ENCODE data around the gene CALU. TPM values are rescaled to one million over a fixed set of nuclear protein-coding genes. Genes with fewer than 3 reads are reported as not detected.
A peak's percentile ranks its signal among the peaks of the same experiment; 100 is the strongest.

The CALU gene
- total and polyA plus RNA-seq, 10 of the 15 experiments (the other 5 are each of a cell fraction or from before 2014, with no cell fraction given): 31.2 to 75.6 (median 42.1) TPM

DNA sequence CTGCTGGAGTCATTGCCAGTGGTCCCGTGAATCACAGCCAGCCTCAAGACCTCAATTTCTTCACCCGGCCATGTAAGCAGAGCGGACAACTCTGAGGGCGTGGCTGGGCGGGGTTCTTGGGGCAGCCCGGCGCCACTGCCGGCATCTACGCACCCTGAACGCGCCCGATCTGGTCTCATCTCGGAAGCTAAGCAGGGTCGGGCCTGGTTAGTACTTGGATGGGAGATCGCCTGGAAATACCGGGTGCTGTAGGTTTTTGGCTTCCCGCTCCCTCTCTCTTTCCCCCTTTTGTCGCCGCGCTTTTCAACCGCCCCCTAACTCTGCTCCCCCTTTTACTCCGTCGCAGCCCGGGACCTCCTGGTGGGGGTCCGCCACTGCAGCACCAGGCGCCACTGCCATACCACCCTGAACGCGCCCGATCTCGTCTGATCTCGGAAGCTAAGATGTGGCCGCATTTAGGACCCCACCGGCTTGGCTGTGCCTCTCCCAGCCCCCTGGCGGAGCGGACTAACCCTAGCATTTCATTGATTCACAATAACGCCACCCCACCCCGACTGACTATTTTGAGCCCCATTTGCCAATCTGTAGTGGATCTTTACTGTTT lies 41.8 kb upstream of the CALU start (continued):
- 0 out of 2 replicates have a peak, but pooled peaks have one; percentile 27 for TF ChIP-seq SMARCA5 (IDR thresholded peaks at IDR 0.05)
- no peak for TF ChIP-seq BCL11A (IDR thresholded peaks at IDR 0.05; ENCODE audit: low read depth, low read length)
- no peak for TF ChIP-seq ZNF217 (IDR thresholded peaks at IDR 0.05)
- no peak for TF ChIP-seq E2F4 (IDR thresholded peaks at IDR 0.05; ENCODE audit: low read depth, low read length)
- TF ChIP-seq MYB (IDR thresholded peaks at IDR 0.05; ENCODE audit: borderline replicate concordance, low read depth, low read length): no peak
- TF ChIP-seq LARP7 (IDR thresholded peaks at IDR 0.05): 0 out of 2 replicates have a peak, but pooled peaks have one; percentile 56
- no peak for TF ChIP-seq RAD51 (IDR thresholded peaks at IDR 0.05)
- peak; percentile 18; the same call in 1 of the 2 replicates for TF ChIP-seq BMI1 (IDR thresholded peaks at IDR 0.05; ENCODE audit: borderline replicate concordance)
- TF ChIP-seq POU2F2 (IDR thresholded peaks at IDR 0.05; ENCODE audit: borderline replicate concordance, low read depth, low read length): peak; percentile 12; the same call in 1 of the 3 replicates
- no peak for TF ChIP-seq ZZZ3 (IDR thresholded peaks at IDR 0.05; ENCODE audit: control insufficient read depth, insufficient read length, low read depth)
- no peak for TF ChIP-seq RFX5 (IDR thresholded peaks at IDR 0.05; ENCODE audit: low read depth, low read length)
- no peak for TF ChIP-seq NR2C1 (IDR thresholded peaks at IDR 0.05)
- TF ChIP-seq RCOR1 (conservative IDR thresholded peaks at IDR 0.05; ENCODE audit: low read depth, low read length): no peak
- no peak for TF ChIP-seq CEBPZ (IDR thresholded peaks at IDR 0.05; ENCODE audit: low read depth, low read length)
- peak in 1 of 2 experiments; percentile 16; a peak in 1 of 4 replicates for TF ChIP-seq BHLHE40 (IDR thresholded peaks at IDR 0.05; ENCODE audit: borderline replicate concordance in 1 of 2, low read depth in 2 of 2, low read length in 1 of 2)
- no peak for TF ChIP-seq JUND (IDR thresholded peaks at IDR 0.05; ENCODE audit: low read depth, low read length)
- no peak for TF ChIP-seq PML (IDR thresholded peaks at IDR 0.05; ENCODE audit: low read length)
- TF ChIP-seq CHD2 (IDR thresholded peaks at IDR 0.05; ENCODE audit: borderline replicate concordance, low read depth, low read length): no peak
- TF ChIP-seq ZNF207 (IDR thresholded peaks at IDR 0.05; ENCODE audit: borderline replicate concordance): no peak
- 0 out of 2 replicates have a peak, but pooled peaks have one; percentile 42 for TF ChIP-seq ELK1 (IDR thresholded peaks at IDR 0.05; ENCODE audit: low read depth, low read length)
- no peak for TF ChIP-seq CBX5 (IDR thresholded peaks at IDR 0.05; ENCODE audit: low read depth)
- no peak for TF ChIP-seq NR2C2 (IDR thresholded peaks at IDR 0.05; ENCODE audit: borderline replicate concordance, control insufficient read depth, insufficient read length, low read depth)
- no peak for TF ChIP-seq MYC (IDR thresholded peaks at IDR 0.05; ENCODE audit: insufficient read depth, insufficient read length, insufficient replicate concordance, low read length, severe bottlenecking)
- no peak for TF ChIP-seq CHD1 (IDR thresholded peaks at IDR 0.05; ENCODE audit: low read depth, low read length)
- no peak for TF ChIP-seq SMAD1 (IDR thresholded peaks at IDR 0.05; ENCODE audit: low read depth, partially characterized antibody)
- no peak for TF ChIP-seq CBX3 (IDR thresholded peaks at IDR 0.05; ENCODE audit: borderline replicate concordance, low read depth)
- no peak for TF ChIP-seq EP300 (IDR thresholded peaks at IDR 0.05; ENCODE audit: borderline replicate concordance in 1 of 2, control insufficient read depth in 1 of 2, low read depth in 2 of 2, low read length in 2 of 2)
